PC-3 (cell line): ENCODE data around the gene IFT122.

ENCODE experiments used
- EZH2 ChIP-seq: fragments of 300-600 bp; sonication (generic); IDR thresholded peaks from one replicate; pipeline ENCODE4 v1.6.1; 2017; ENCODE audit warnings: antibody characterized with exemption, mild to moderate bottlenecking, low read length; ENCODE audit not compliant: unreplicated experiment
- EZH2phosphoT487 ChIP-seq: fragments of 300-600 bp; sonication (generic); IDR thresholded peaks from 2 replicates; pipeline ENCODE4 v1.6.1; 2018; ENCODE audit warnings: mild to moderate bottlenecking, antibody characterized with exemption, low read length, borderline replicate concordance
- TF ChIP-seq, protein P1 (sequence below): fragments of 300-600 bp; sonication (generic); conservative IDR thresholded peaks from 2 replicates; pipeline ENCODE4 v1.5.1; 2017; ENCODE audit warnings: antibody characterized with exemption, low read depth, mild to moderate bottlenecking, low read length

DNA sequence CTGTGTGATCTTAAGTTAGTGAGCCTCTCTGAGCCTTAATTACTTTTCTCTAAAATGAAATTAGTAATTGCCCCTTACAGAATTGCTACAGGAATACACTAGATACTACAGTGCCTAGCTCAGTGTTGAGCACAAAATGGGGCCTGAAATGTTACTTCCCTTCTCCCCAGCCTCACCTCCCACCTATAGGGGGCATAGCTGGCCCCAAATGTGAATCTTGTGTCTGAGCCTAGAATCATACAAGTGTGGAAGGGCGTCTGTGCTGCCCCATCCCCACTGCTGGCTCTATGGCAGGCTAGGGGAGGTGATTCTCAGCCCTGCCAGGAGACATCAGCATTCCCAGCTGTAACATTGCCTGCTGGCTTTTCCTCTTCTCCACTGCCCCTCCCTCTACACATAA is 42.7 kb downstream of the IFT122 start:
- TF ChIP-seq, protein P1, sequence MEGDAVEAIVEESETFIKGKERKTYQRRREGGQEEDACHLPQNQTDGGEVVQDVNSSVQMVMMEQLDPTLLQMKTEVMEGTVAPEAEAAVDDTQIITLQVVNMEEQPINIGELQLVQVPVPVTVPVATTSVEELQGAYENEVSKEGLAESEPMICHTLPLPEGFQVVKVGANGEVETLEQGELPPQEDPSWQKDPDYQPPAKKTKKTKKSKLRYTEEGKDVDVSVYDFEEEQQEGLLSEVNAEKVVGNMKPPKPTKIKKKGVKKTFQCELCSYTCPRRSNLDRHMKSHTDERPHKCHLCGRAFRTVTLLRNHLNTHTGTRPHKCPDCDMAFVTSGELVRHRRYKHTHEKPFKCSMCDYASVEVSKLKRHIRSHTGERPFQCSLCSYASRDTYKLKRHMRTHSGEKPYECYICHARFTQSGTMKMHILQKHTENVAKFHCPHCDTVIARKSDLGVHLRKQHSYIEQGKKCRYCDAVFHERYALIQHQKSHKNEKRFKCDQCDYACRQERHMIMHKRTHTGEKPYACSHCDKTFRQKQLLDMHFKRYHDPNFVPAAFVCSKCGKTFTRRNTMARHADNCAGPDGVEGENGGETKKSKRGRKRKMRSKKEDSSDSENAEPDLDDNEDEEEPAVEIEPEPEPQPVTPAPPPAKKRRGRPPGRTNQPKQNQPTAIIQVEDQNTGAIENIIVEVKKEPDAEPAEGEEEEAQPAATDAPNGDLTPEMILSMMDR: no peak; the same call in 1 of the 2 replicates
- TF ChIP-seq EZH2 (no peak), EZH2phosphoT487 (no peak)
